Right lobe of liver (tissue), 6 donors: ENCODE measurements around the gene ARHGEF7. TPM values are rescaled to one million over a fixed set of nuclear protein-coding genes. Genes with fewer than 3 reads are reported as not detected.

ENCODE experiments used
- ATAC-seq, 4 donors: fragments of 200-7000 bp; cut with Tn5 transposase; one replicate each; pipeline ENCODE4 v1.9.1; 2020; ENCODE audit warnings: mild to moderate bottlenecking in 4 of 4, moderate library complexity in 4 of 4
- DNase-seq, 3 donors: peaks; one replicate each; pipeline ENCODE4 v3.0.0-alpha.2; 2020
- H3K27ac ChIP-seq, 3 donors: fragments of 200-600 bp; one replicate each; pipeline ENCODE4 v1.8.0; 2022
- H3K27me3 ChIP-seq, 2 donors: fragments of 200-600 bp; one replicate each; pipeline ENCODE4 v1.8.0; 2022
- H3K36me3 ChIP-seq, 4 donors: fragments of 200-600 bp; sonication (generic) in 1 of 4; one replicate each; pipeline versions ENCODE4 v1.5.1 to v1.8.0; 2017 to 2022; ENCODE audit warnings: control low read depth in 1 of 4
- H3K4me1 ChIP-seq, 4 donors: fragments of 200-600 bp; sonication (generic) in 1 of 4; one replicate each; pipeline versions ENCODE4 v1.5.1 to v1.8.0; 2017 to 2022; ENCODE audit warnings: control low read depth in 1 of 4
- H3K4me3 ChIP-seq, 3 donors: fragments of 200-600 bp; one replicate each; pipeline ENCODE4 v1.8.0; 2022
- H3K9me3 ChIP-seq, 4 donors: fragments of 200-600 bp; sonication (generic) in 1 of 4; one replicate each; pipeline versions ENCODE4 v1.5.1 to v1.8.0; 2017 to 2022; ENCODE audit warnings: control low read depth in 1 of 4
- POLR2A ChIP-seq: fragments of 450-650 bp; IDR thresholded peaks from one replicate; pipeline ENCODE4 v1.6.1; 2017; ENCODE audit warnings: antibody characterized with exemption, mild to moderate bottlenecking
- WGBS: methylation state at CpG from one replicate; pipeline ENCODE4 v1.1.6; 2018; ENCODE audit warnings: low coverage, low lambda C conversion rate; ENCODE audit not compliant: insufficient coverage; ENCODE audit errors: missing lambda C conversion rate; 5-methylcytosine and 5-hydroxymethylcytosine counted together
- intact Hi-C, 2 donors: fragments of 100-400 bp; cut with DNase I; formaldehyde crosslinking; loops; one replicate each; pipeline versions ENCODE4 v1.11.2 to v1.14.1; 2022
- total RNA-seq, 6 experiments: library from RNA; depleted of rRNA in 2 of 6; stranded (reverse); fragments of >200 nt in 2 of 6; fragmentation: NEBNext Ultra II Directional in 3 of 6; extraction: Animal tissue kit (Norgen Biotek cat#: 25700) in 3 of 6; gene quantifications; one replicate each; pipeline versions ENCODE4 v1.1.0 to v1.2.4, GENCODE V29; 2016 to 2023
- TF ChIP-seq, protein P1 (sequence below), 4 donors: fragments of 200-600 bp in 3 of 4; fragments of 450-650 bp in 1 of 4; IDR thresholded peaks; one replicate each; pipeline versions ENCODE4 v1.5.1 to v1.8.0; 2016 to 2022; ENCODE audit warnings: antibody characterized with exemption in 4 of 4, mild to moderate bottlenecking in 2 of 4
- donor health status: DM: no; HTN: yes; CAD: no.
- donor health status: DM: no; HTN: no; CAD: no.
- donor health status: DM: no; HTN: no; CAD: no.
- donor health status: DM: no; HTN: yes; CAD: no.
- donor health status: DM: no; HTN: yes; CAD: no.

The ARHGEF7 gene
- total RNA-seq, 6 experiments from 2014 or later: 22.0 to 40.1 (median 33.8) TPM

DNA sequence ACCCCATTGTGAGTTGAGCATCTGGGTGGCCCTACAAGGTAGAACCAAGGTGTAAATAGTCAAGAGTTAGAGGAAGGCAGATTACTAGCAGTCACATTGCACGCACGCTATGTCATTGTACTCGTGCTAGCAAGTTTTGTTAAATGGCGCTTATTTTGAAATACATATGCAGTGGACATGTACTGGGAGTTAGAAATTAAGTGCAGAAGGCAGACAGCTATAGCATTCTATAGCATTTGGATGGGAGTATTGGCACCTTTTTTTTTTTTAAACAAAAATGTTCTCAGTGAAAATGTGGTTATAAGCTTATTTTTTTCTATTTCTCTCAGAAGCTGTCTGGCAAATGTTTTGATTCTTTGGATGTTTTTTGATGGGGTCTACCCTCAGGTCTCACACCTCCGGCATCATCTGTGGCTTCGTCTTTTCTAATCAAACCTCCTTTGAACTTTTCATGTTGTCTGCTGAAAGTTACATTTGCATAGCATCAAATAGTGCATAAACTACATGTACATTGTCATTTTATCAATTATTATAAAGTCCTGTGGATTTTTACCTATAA, 68.1 kb downstream of the ARHGEF7 start:
- no peaks in the 10 kb centered on the region for H3K27me3 ChIP-seq
- no peaks in the 10 kb centered on the region for H3K9me3 ChIP-seq
- no peak overlapping the region for H3K27ac ChIP-seq
- intact Hi-C loops: no loop called here
- DNase-seq (no peak), ATAC-seq (no peak)
- no peak overlapping the region for H3K4me3 ChIP-seq
- no peaks in the 10 kb centered on the region for H3K36me3 ChIP-seq
- no peak for TF ChIP-seq POLR2A
- TF ChIP-seq, protein P1, sequence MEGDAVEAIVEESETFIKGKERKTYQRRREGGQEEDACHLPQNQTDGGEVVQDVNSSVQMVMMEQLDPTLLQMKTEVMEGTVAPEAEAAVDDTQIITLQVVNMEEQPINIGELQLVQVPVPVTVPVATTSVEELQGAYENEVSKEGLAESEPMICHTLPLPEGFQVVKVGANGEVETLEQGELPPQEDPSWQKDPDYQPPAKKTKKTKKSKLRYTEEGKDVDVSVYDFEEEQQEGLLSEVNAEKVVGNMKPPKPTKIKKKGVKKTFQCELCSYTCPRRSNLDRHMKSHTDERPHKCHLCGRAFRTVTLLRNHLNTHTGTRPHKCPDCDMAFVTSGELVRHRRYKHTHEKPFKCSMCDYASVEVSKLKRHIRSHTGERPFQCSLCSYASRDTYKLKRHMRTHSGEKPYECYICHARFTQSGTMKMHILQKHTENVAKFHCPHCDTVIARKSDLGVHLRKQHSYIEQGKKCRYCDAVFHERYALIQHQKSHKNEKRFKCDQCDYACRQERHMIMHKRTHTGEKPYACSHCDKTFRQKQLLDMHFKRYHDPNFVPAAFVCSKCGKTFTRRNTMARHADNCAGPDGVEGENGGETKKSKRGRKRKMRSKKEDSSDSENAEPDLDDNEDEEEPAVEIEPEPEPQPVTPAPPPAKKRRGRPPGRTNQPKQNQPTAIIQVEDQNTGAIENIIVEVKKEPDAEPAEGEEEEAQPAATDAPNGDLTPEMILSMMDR (IDR thresholded peaks at IDR 0.05): no peak
- WGBS: 95% methylated on average over 6 of the region's 6 CpGs
- no peaks in the 10 kb centered on the region for H3K4me1 ChIP-seq

GRCh38 chr13:111183959-111184358, 68.8 kb downstream of the ARHGEF7 start:
- WGBS: 87% methylated on average over 9 of the region's 10 CpGs
- H3K27ac ChIP-seq: peak overlapping the region in 1 of 3 donors; percentile 10
- no peaks in the 10 kb centered on the region for H3K27me3 ChIP-seq
- no peaks in the 10 kb centered on the region for H3K36me3 ChIP-seq
- H3K4me3 ChIP-seq: no peak overlapping the region
- no peak for DNase-seq
- no peaks in the 10 kb centered on the region for H3K9me3 ChIP-seq
- H3K4me1 ChIP-seq: no peaks in the 10 kb centered on the region
- ATAC-seq: no peak
- TF ChIP-seq, protein P1 (IDR thresholded peaks at IDR 0.05): no peak
- no peak for TF ChIP-seq POLR2A
- intact Hi-C loops: no loop called here

DNA sequence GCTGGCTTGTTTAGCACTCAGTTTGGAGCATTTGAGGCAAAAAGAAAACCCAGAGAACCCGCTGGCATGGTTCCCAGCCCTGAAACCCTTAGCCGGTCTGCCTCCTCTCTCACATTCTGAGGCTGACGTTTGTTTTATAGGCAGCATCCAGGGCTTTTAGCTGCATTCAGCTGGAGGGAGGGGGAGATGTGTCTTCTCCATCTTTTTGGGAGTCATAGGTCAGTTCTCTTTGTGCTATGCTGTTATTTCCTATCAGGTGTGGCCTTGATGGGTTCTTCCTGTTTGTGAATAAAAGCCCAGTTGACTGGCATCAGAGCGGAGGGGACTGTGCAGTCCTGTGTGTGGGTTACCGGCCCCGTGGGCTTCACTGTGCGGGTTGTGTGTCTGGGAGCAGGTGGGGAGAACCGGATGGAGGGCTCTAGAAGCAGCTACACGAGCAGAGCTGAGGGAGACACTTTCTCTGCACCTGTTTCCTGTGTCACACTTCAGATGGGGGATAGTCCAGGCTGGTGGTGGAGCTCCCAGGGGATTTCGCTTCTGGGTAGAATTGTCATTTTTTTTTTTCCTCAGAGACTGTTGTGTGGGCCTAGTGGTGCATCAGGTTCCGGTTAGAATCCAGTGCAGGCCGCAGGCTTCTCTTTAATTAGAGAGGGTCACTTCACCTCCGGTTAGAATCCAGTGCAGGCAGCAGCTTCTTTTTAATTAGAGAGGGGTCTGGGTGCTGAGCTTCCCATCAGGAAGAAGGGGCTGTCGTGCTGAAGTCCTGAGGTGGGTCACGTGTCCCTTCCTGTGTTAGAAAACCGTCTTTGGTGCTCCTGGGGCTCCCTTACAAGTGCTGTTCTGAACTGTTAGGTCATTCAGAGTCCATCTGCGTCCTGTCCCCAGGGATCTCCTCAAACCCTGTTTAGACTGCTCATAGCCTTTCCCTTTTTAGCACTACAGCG, 69.6 kb downstream of the ARHGEF7 start:
- Histone ChIP-seq H3K9me3 (no peaks in the 10 kb centered on the region), H3K4me1 (no peaks in the 10 kb centered on the region), H3K4me3 (no peak overlapping the region), H3K36me3 (no peaks in the 10 kb centered on the region), H3K27ac (peak overlapping the region in 1 of 3 donors; percentile 10), H3K27me3 (no peaks in the 10 kb centered on the region)
- intact Hi-C loops: no loop called here
- DNase-seq: no peak
- TF ChIP-seq POLR2A: no peak
- TF ChIP-seq, protein P1 (IDR thresholded peaks at IDR 0.05): no peak
- ATAC-seq: peak; percentile 25 to 50 (median 46)
- WGBS: 63% methylated on average over 10 of the region's 18 CpGs

DNA sequence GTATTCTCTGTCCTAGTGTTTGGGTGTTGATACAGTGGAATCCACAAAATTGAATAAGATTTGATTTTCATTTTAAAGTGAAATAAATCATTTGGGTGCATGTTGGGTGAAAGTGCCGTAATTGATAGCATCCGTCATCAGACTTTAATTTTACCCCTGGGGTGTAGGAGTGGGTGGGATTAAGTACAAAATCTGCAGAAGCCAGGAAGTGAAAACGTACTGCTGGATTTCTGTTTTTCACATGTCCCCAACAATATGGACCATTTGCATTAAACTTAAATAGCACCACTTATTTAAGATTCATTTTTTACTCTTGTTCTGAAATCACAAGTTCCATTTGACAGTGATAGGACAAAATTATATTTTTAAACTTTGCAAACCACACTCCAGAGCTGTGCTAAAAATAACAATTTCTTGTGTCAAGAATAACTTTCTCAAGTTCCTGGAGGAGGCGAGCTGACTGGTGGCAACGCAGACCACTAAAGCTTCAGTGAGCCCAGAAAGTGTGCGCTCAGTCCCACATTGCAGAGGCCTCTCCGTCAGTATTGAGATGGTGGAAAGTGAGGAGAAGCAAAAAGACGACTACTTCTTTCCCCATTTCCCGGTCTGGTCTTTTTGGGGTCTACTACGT, 71.3 kb downstream of the ARHGEF7 start:
- Histone ChIP-seq H3K27me3 (no peaks in the 10 kb centered on the region), H3K9me3 (no peaks in the 10 kb centered on the region), H3K4me3 (no peak overlapping the region), H3K36me3 (no peaks in the 10 kb centered on the region), H3K4me1 (no peaks in the 10 kb centered on the region), H3K27ac (no peak overlapping the region)
- WGBS: 89% methylated on average over 10 of the region's 10 CpGs
- ATAC-seq (no peak), DNase-seq (no peak)
- TF ChIP-seq, protein P1 (IDR thresholded peaks at IDR 0.05): no peak
- no peak for TF ChIP-seq POLR2A
- intact Hi-C loops: no loop called here
